K562 (cell line): ENCODE results near the gene PTGR3.

Source experiments
- CTCF ChIP-seq, 3 experiments: IDR thresholded peaks in 2 of 3; conservative IDR thresholded peaks in 1 of 3; 2 replicates each; pipeline ENCODE4 v1.5.1; 2011 to 2012; ENCODE audit warnings: low read length in 3 of 3, mild to moderate bottlenecking in 3 of 3, control low read depth in 2 of 3, improper control_type of control experiment in 1 of 3, inconsistent platforms in 1 of 3, low read depth in 1 of 3, mixed read lengths in 1 of 3, moderate library complexity in 1 of 3; ENCODE audit not compliant: insufficient read depth in 2 of 3
- DDX20 ChIP-seq: fragments of 450-650 bp; IDR thresholded peaks from 2 replicates; pipeline ENCODE4 v1.6.1; 2016; ENCODE audit warnings: missing genetic modification characterization, low read depth, mild to moderate bottlenecking, missing compliant biosample characterization, moderate library complexity
- ESRRA ChIP-seq: fragments of 450-650 bp; IDR thresholded peaks from 2 replicates; pipeline ENCODE4 v1.6.1; 2014; ENCODE audit warnings: low read depth, mild to moderate bottlenecking, moderate library complexity, borderline replicate concordance
- MAFK ChIP-seq: IDR thresholded peaks from 2 replicates; pipeline ENCODE4 v1.6.1; 2011; ENCODE audit warnings: low read length, improper control_type of control experiment
- MXI1 ChIP-seq: IDR thresholded peaks from 2 replicates; pipeline ENCODE4 v1.6.1; 2011; ENCODE audit warnings: low read depth, mild to moderate bottlenecking, improper control_type of control experiment, low read length
- PATZ1 ChIP-seq: fragments of 250-450 bp; sonication (Bioruptor Pico); IDR thresholded peaks from 2 replicates; pipeline ENCODE4 v1.5.0; 2020; ENCODE audit warnings: mild to moderate bottlenecking, borderline replicate concordance
- SIRT6 ChIP-seq: IDR thresholded peaks from one replicate; pipeline ENCODE4 v1.6.1; 2012; ENCODE audit warnings: low read depth, mild to moderate bottlenecking, control low read depth, inconsistent platforms, low read length, moderate library complexity
- SPI1 ChIP-seq: IDR thresholded peaks from 2 replicates; pipeline ENCODE4 v1.6.1; 2011; ENCODE audit warnings: low read depth, low read length, control low read depth, borderline replicate concordance
- TF ChIP-seq, protein P1 (sequence below): fragments of 450-650 bp; conservative IDR thresholded peaks from 2 replicates; pipeline ENCODE4 v1.6.1; 2016; ENCODE audit warnings: missing genetic modification characterization, low read depth, mild to moderate bottlenecking, missing compliant biosample characterization, moderate library complexity

- TF ChIP-seq MXI1 = no peak
- no peak for TF ChIP-seq MAFK
- TF ChIP-seq, protein P1, sequence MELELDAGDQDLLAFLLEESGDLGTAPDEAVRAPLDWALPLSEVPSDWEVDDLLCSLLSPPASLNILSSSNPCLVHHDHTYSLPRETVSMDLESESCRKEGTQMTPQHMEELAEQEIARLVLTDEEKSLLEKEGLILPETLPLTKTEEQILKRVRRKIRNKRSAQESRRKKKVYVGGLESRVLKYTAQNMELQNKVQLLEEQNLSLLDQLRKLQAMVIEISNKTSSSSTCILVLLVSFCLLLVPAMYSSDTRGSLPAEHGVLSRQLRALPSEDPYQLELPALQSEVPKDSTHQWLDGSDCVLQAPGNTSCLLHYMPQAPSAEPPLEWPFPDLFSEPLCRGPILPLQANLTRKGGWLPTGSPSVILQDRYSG (tag) = no peak
- TF ChIP-seq PATZ1 = no peak
- TF ChIP-seq SPI1 = no peak
- TF ChIP-seq CTCF (IDR thresholded peaks at IDR 0.05 in 2 of 3, conservative IDR thresholded peaks at IDR 0.05 in 1 of 3; ENCODE audit: insufficient read depth in 2 of 3, low read depth in 1 of 3, low read length in 3 of 3) = no peak
- TF ChIP-seq ESRRA = no peak
- TF ChIP-seq SIRT6 = no peak
- TF ChIP-seq DDX20 = no peak
Measured at GRCh38 chr18:75220551-75221355, 11.8 kb upstream of the PTGR3 start.
